WTC11 (cell line): ENCODE data around the gene ANKRD17. TPM values are rescaled to one million over a fixed set of nuclear protein-coding genes. Genes with fewer than 3 reads are reported as not detected.

ENCODE experiments used
- ATAC-seq: fragments of 200-7000 bp; cut with Tn5 transposase; 2 replicates; pipeline ENCODE4 v1.10.0; 2021; ENCODE audit warnings: mild to moderate bottlenecking, moderate library complexity
- CTCF ChIA-PET: fragments of 300-600 bp; sonication (Branson Sonifier 250); formaldehyde crosslinking; loops from one replicate; lab custom pipeline; 2021; ENCODE audit warnings: antibody characterized with exemption; lab: Charles Lee
- POLR2A ChIA-PET: fragments of 350-600 bp; sonication (Branson Sonifier 250); formaldehyde crosslinking; loops from one replicate; lab custom pipeline; 2021; ENCODE audit warnings: antibody characterized with exemption; lab: Charles Lee
- DNase-seq: peaks from one replicate; pipeline ENCODE4 v3.0.0; 2021; ENCODE audit warnings: low spot score
- H3K27ac Mint-ChIP-seq: 2 replicates; pipeline ENCODE4 v1.8.0; 2021; ENCODE audit warnings: mixed read lengths
- H3K27me3 Mint-ChIP-seq: 2 replicates; pipeline ENCODE4 v1.8.0; 2021; ENCODE audit warnings: low read depth, mild to moderate bottlenecking, moderate library complexity, mixed read lengths
- H3K36me3 Mint-ChIP-seq: 2 replicates; pipeline ENCODE4 v1.8.0; 2021; ENCODE audit warnings: mixed read lengths
- H3K4me1 Mint-ChIP-seq: 2 replicates; pipeline ENCODE4 v1.8.0; 2022; ENCODE audit warnings: mixed read lengths
- H3K4me3 Mint-ChIP-seq: 2 replicates; pipeline ENCODE4 v1.8.0; 2021; ENCODE audit warnings: mild to moderate bottlenecking, moderate library complexity, mixed read lengths
- H3K9me3 Mint-ChIP-seq: 2 replicates; pipeline ENCODE4 v1.8.0; 2021; ENCODE audit warnings: mixed read lengths
- CREM ChIP-seq: sonication (generic); formaldehyde crosslinking; IDR thresholded peaks from 2 replicates; pipeline ENCODE4 v1.8.1; 2022; ENCODE audit warnings: mild to moderate bottlenecking, missing genetic modification reagents, moderate library complexity
- ELF4 ChIP-seq: sonication (generic); formaldehyde crosslinking; IDR thresholded peaks from 2 replicates; pipeline ENCODE4 v1.8.1; 2022; ENCODE audit warnings: low read depth, mild to moderate bottlenecking, moderate library complexity, missing genetic modification reagents
- FOXJ3 ChIP-seq: sonication (generic); formaldehyde crosslinking; IDR thresholded peaks from 2 replicates; pipeline ENCODE4 v1.9.0; 2021; ENCODE audit warnings: missing genetic modification reagents, mild to moderate bottlenecking, borderline replicate concordance
- FOXP1 ChIP-seq: sonication (generic); formaldehyde crosslinking; IDR thresholded peaks from 2 replicates; pipeline ENCODE4 v1.8.0; 2022; ENCODE audit warnings: missing genetic modification reagents, mild to moderate bottlenecking, moderate library complexity, borderline replicate concordance
- GRHL2 ChIP-seq: fragments of 250-450 bp; sonication (Bioruptor Pico); IDR thresholded peaks from 2 replicates; pipeline ENCODE4 v1.8.0; 2022; ENCODE audit warnings: mild to moderate bottlenecking, moderate library complexity; ENCODE audit not compliant: insufficient replicate concordance, severe bottlenecking
- JUN ChIP-seq: sonication (generic); formaldehyde crosslinking; IDR thresholded peaks from 2 replicates; pipeline ENCODE4 v1.8.0; 2023; ENCODE audit warnings: mild to moderate bottlenecking, missing genetic modification reagents
- NFE2L1 ChIP-seq: sonication (generic); formaldehyde crosslinking; IDR thresholded peaks from 2 replicates; pipeline ENCODE4 v1.8.1; 2023; ENCODE audit warnings: missing genetic modification reagents
- NR2C2 ChIP-seq: sonication (generic); formaldehyde crosslinking; IDR thresholded peaks from 2 replicates; pipeline ENCODE4 v1.8.0; 2022; ENCODE audit warnings: mild to moderate bottlenecking, missing genetic modification reagents
- PRRX2 ChIP-seq: fragments of 250-450 bp; sonication (Bioruptor Pico); IDR thresholded peaks from 2 replicates; pipeline ENCODE4 v1.8.0; 2021; ENCODE audit warnings: mild to moderate bottlenecking
- RELA ChIP-seq: sonication (generic); formaldehyde crosslinking; IDR thresholded peaks from 2 replicates; pipeline ENCODE4 v1.8.1; 2022; ENCODE audit warnings: missing genetic modification reagents, mild to moderate bottlenecking, borderline replicate concordance
- SOX15 ChIP-seq: fragments of 250-450 bp; sonication (Bioruptor Pico); IDR thresholded peaks from 2 replicates; pipeline ENCODE4 v1.9.0; 2021; ENCODE audit warnings: mild to moderate bottlenecking
- SP1 ChIP-seq: sonication (generic); formaldehyde crosslinking; conservative IDR thresholded peaks from 2 replicates; pipeline ENCODE4 v1.8.1; 2022; ENCODE audit warnings: missing genetic modification reagents
- TEAD1 ChIP-seq: sonication (generic); formaldehyde crosslinking; IDR thresholded peaks from 2 replicates; pipeline ENCODE4 v1.8.0; 2022; ENCODE audit warnings: mild to moderate bottlenecking, missing genetic modification reagents
- ZNF396 ChIP-seq: fragments of 250-450 bp; sonication (Bioruptor Pico); IDR thresholded peaks from 2 replicates; pipeline ENCODE4 v1.8.0; 2021; ENCODE audit warnings: mild to moderate bottlenecking, moderate library complexity, borderline replicate concordance
- ZNF423 ChIP-seq: fragments of 250-450 bp; sonication (Bioruptor Pico); IDR thresholded peaks from 2 replicates; pipeline ENCODE4 v2.1.2; 2022; ENCODE audit warnings: mild to moderate bottlenecking, moderate library complexity
- total RNA-seq: library from RNA; stranded (reverse); gene quantifications from 3 replicates; pipeline ENCODE4 v1.2.3, GENCODE V29; 2021
- TF ChIP-seq, protein P1 (sequence below): sonication (generic); formaldehyde crosslinking; conservative IDR thresholded peaks from 2 replicates; pipeline ENCODE4 v1.8.1; 2023; ENCODE audit warnings: mild to moderate bottlenecking, low read depth, missing genetic modification reagents, moderate library complexity
- TF ChIP-seq, protein P2 (sequence below): fragments of 250-450 bp; sonication (Bioruptor Pico); IDR thresholded peaks from 2 replicates; pipeline ENCODE4 v1.9.0; 2021; ENCODE audit warnings: mild to moderate bottlenecking
- TF ChIP-seq, protein P3 (sequence below): sonication (generic); formaldehyde crosslinking; IDR thresholded peaks from 2 replicates; pipeline ENCODE4 v1.8.0; 2022; ENCODE audit warnings: mild to moderate bottlenecking, missing genetic modification reagents
- TF ChIP-seq, protein P4 (sequence below): sonication (generic); formaldehyde crosslinking; IDR thresholded peaks from 2 replicates; pipeline ENCODE4 v1.8.0; 2022; ENCODE audit warnings: mild to moderate bottlenecking, missing genetic modification reagents
- TF ChIP-seq, protein P5 (sequence below): sonication (generic); formaldehyde crosslinking; IDR thresholded peaks from 2 replicates; pipeline ENCODE4 v1.8.1; 2023; ENCODE audit warnings: mild to moderate bottlenecking, missing genetic modification reagents

Gene ANKRD17
- total RNA-seq, 1 experiment from 2014 or later: 76.0 TPM

DNA sequence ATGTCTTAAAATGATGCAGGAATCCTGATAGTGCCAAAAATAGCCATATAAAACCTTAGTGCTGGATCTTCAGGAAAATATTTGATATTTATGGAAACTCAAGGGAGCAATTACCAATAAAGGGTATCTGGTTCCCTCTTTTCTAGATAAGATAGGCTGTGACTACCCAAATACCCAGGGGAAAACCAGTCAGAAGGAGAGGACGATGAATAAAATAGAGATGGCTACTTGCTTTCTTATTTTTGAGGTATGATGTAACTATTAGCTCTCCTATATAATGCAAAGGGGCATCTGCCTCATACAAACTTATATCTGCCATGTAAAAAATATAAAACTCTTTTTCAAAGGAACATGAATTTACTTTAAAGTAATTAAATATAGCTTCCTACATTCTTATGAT, 165.7 kb downstream of the ANKRD17 start (continued):
- TF ChIP-seq, protein P1, sequence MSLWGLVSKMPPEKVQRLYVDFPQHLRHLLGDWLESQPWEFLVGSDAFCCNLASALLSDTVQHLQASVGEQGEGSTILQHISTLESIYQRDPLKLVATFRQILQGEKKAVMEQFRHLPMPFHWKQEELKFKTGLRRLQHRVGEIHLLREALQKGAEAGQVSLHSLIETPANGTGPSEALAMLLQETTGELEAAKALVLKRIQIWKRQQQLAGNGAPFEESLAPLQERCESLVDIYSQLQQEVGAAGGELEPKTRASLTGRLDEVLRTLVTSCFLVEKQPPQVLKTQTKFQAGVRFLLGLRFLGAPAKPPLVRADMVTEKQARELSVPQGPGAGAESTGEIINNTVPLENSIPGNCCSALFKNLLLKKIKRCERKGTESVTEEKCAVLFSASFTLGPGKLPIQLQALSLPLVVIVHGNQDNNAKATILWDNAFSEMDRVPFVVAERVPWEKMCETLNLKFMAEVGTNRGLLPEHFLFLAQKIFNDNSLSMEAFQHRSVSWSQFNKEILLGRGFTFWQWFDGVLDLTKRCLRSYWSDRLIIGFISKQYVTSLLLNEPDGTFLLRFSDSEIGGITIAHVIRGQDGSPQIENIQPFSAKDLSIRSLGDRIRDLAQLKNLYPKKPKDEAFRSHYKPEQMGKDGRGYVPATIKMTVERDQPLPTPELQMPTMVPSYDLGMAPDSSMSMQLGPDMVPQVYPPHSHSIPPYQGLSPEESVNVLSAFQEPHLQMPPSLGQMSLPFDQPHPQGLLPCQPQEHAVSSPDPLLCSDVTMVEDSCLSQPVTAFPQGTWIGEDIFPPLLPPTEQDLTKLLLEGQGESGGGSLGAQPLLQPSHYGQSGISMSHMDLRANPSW: no peak
- TF ChIP-seq, protein P2, sequence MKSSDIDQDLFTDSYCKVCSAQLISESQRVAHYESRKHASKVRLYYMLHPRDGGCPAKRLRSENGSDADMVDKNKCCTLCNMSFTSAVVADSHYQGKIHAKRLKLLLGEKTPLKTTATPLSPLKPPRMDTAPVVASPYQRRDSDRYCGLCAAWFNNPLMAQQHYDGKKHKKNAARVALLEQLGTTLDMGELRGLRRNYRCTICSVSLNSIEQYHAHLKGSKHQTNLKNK: no peak
- no peak for TF ChIP-seq ZNF396 (CRISPR knock-in tag)

DNA sequence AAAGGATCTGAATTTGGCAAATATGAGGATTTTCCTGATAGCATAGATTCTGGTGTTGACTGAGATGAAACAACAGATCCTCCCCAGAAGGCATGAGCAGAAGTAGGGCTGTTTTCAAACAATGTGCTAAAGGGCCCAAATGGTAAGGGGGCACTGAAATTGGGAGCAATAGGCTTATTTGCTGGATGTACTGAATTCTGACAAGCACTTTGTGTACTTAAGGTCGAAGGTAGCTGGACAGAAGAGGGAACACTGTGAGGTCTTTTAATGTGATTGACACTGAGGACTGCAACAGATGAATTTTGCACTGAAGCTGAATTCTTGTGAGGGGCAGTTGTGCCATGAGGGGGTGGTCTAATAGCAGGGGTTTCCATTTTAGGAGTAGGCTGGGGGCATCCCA, 167.9 kb downstream of the ANKRD17 start:
- H3K9me3 Mint-ChIP-seq: no peaks in the 10 kb centered on the region
- no peak overlapping the region for H3K27ac Mint-ChIP-seq
- H3K4me3 Mint-ChIP-seq: no peak overlapping the region
- ChIA-PET CTCF (interaction anchor here (0.6 kb wide), 1 partner anchor 50 kb away, joined by 3 read pairs; no protein-coding TSS in a partner anchor), POLR2A (no interaction called here)
- TF ChIP-seq NR2C2 (CRISPR knock-in tag) (no peak), NFE2L1 (CRISPR knock-in tag) (no peak), GRHL2 (no peak), SOX15 (no peak), CREM (CRISPR knock-in tag) (no peak), ZNF396 (CRISPR knock-in tag) (no peak), JUN (CRISPR knock-in tag) (no peak), FOXP1 (CRISPR knock-in tag) (no peak), SP1 (no peak), ELF4 (CRISPR knock-in tag) (no peak), RELA (CRISPR knock-in tag) (no peak), FOXJ3 (no peak), TEAD1 (CRISPR knock-in tag) (no peak), PRRX2 (CRISPR knock-in tag) (no peak), ZNF423 (no peak)
- TF ChIP-seq, protein P3, sequence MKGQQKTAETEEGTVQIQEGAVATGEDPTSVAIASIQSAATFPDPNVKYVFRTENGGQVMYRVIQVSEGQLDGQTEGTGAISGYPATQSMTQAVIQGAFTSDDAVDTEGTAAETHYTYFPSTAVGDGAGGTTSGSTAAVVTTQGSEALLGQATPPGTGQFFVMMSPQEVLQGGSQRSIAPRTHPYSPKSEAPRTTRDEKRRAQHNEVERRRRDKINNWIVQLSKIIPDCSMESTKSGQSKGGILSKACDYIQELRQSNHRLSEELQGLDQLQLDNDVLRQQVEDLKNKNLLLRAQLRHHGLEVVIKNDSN (CRISPR knock-in tag): no peak
- TF ChIP-seq, protein P4, sequence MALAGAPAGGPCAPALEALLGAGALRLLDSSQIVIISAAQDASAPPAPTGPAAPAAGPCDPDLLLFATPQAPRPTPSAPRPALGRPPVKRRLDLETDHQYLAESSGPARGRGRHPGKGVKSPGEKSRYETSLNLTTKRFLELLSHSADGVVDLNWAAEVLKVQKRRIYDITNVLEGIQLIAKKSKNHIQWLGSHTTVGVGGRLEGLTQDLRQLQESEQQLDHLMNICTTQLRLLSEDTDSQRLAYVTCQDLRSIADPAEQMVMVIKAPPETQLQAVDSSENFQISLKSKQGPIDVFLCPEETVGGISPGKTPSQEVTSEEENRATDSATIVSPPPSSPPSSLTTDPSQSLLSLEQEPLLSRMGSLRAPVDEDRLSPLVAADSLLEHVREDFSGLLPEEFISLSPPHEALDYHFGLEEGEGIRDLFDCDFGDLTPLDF (CRISPR knock-in tag): no peak
- TF ChIP-seq, protein P5, sequence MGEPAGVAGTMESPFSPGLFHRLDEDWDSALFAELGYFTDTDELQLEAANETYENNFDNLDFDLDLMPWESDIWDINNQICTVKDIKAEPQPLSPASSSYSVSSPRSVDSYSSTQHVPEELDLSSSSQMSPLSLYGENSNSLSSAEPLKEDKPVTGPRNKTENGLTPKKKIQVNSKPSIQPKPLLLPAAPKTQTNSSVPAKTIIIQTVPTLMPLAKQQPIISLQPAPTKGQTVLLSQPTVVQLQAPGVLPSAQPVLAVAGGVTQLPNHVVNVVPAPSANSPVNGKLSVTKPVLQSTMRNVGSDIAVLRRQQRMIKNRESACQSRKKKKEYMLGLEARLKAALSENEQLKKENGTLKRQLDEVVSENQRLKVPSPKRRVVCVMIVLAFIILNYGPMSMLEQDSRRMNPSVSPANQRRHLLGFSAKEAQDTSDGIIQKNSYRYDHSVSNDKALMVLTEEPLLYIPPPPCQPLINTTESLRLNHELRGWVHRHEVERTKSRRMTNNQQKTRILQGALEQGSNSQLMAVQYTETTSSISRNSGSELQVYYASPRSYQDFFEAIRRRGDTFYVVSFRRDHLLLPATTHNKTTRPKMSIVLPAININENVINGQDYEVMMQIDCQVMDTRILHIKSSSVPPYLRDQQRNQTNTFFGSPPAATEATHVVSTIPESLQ (CRISPR knock-in tag): no peak
- no peaks in the 10 kb centered on the region for H3K4me1 Mint-ChIP-seq
- H3K36me3 Mint-ChIP-seq: peaks cover 42% of the 10 kb centered on the region
- DNase-seq: no peak
- ATAC-seq: no peak
- H3K27me3 Mint-ChIP-seq: no peaks in the 10 kb centered on the region
